Coronary artery (tissue), 2 donors: ENCODE measurements around the gene FTH1.
A peak's percentile ranks its signal among the peaks of the same experiment; 100 is the strongest.
"Not testable (repeated sequence)": the region's sequence is repeated elsewhere in the genome, so short reads cannot be mapped to it uniquely, and the experiment has no call there.

ENCODE experiments used
- DNase-seq: peaks from one replicate; pipeline ENCODE4 v3.0.0-alpha.2; 2017; ENCODE audit warnings: low spot score
- H3K27ac ChIP-seq, 2 donors: fragments of 200-600 bp; sonication (generic); one replicate each; pipeline ENCODE4 v1.5.1; 2016 to 2019
- H3K4me3 ChIP-seq: fragments of 200-600 bp; sonication (generic); 2 replicates; pipeline ENCODE4 v1.5.1; 2016; ENCODE audit warnings: mild to moderate bottlenecking, moderate library complexity
- TF ChIP-seq, protein P1 (sequence below): fragments of 200-600 bp; sonication (generic); IDR thresholded peaks from one replicate; pipeline ENCODE4 v1.5.1; 2019; ENCODE audit warnings: antibody characterized with exemption

The FTH1 gene

GRCh38 chr11:62010935-62011528, 43.6 kb upstream of the FTH1 start:
- TF ChIP-seq, protein P1, sequence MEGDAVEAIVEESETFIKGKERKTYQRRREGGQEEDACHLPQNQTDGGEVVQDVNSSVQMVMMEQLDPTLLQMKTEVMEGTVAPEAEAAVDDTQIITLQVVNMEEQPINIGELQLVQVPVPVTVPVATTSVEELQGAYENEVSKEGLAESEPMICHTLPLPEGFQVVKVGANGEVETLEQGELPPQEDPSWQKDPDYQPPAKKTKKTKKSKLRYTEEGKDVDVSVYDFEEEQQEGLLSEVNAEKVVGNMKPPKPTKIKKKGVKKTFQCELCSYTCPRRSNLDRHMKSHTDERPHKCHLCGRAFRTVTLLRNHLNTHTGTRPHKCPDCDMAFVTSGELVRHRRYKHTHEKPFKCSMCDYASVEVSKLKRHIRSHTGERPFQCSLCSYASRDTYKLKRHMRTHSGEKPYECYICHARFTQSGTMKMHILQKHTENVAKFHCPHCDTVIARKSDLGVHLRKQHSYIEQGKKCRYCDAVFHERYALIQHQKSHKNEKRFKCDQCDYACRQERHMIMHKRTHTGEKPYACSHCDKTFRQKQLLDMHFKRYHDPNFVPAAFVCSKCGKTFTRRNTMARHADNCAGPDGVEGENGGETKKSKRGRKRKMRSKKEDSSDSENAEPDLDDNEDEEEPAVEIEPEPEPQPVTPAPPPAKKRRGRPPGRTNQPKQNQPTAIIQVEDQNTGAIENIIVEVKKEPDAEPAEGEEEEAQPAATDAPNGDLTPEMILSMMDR = no peak
- no peak for DNase-seq
- Histone ChIP-seq H3K27ac (no peak overlapping the region), H3K4me3 (no peak overlapping the region)

GRCh38 chr11:62008193-62008592, 40.8 kb upstream of the FTH1 start:
- TF ChIP-seq, protein P1 = no peak
- DNase-seq = no peak
- no peak overlapping the region for H3K4me3 ChIP-seq
- H3K27ac ChIP-seq = no peak overlapping the region

DNA sequence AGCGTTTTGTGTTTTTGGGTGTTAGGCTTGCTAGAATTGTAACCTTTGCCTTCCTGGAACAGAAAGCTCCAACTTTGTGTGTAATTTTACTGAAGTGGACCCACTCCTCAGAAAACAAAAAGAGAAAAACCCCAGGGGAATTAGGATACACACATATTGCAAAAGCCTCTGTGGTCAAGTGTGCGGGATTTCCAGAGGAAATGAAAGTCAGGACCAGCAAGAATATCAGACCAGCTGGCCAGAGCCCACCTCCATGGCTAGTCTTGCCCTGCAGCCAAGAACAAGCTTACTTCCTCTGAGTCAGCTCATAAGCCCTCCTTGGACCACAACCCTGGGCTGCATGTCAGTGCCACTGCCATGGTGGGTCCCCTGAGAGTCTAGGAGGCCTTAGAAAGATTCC, 37.0 kb upstream of the FTH1 start:
- no peak overlapping the region for H3K4me3 ChIP-seq
- peak overlapping the region; percentile 8 to 67 for H3K27ac ChIP-seq
- no peak for DNase-seq
- TF ChIP-seq, protein P1 = no peak

GRCh38 chr11:62002283-62002682, 34.8 kb upstream of the FTH1 start:
- H3K27ac ChIP-seq, DNase-seq, H3K4me3 ChIP-seq: not testable (repeated sequence)

- TF ChIP-seq, protein P1 = no peak
- no peak for DNase-seq
- no peak overlapping the region for H3K27ac ChIP-seq
- H3K4me3 ChIP-seq = no peak overlapping the region
Observed at GRCh38 chr11:62001450-62002191, 34.2 kb upstream of the FTH1 start.

GRCh38 chr11:62000539-62001446, 33.4 kb upstream of the FTH1 start:
- TF ChIP-seq, protein P1 = no peak
- no peak for DNase-seq
- no peak overlapping the region for H3K27ac ChIP-seq
- H3K4me3 ChIP-seq = no peak overlapping the region
